HEK293T (cell line): ENCODE measurements around the gene PLEKHA5.
"Not testable (repeated sequence)": the region's sequence is repeated elsewhere in the genome, so short reads cannot be mapped to it uniquely, and the experiment has no call there.

Experiments
- CTCF ChIA-PET: fragments of 350-600 bp; formaldehyde crosslinking; extraction: SDS; loops from one replicate; lab custom pipeline; 2021; ENCODE audit warnings: antibody characterized with exemption, inconsistent platforms; lab: Yijun Ruan, JAX
- POLR2A ChIA-PET: fragments of 350-600 bp; formaldehyde crosslinking; extraction: SDS; loops from one replicate; lab custom pipeline; 2020; ENCODE audit warnings: antibody characterized with exemption, inconsistent platforms; lab: Yijun Ruan, JAX
- DNase-seq: peaks from one replicate; pipeline ENCODE4 v3.0.0; 2012; ENCODE audit warnings: mixed read lengths; ENCODE audit errors: extremely low spot score
- ARNT ChIP-seq: fragments of 450-650 bp; IDR thresholded peaks from 2 replicates; pipeline ENCODE4 v1.6.1; 2017; ENCODE audit warnings: mild to moderate bottlenecking
- BHLHE40 ChIP-seq: fragments of 450-650 bp; IDR thresholded peaks from 2 replicates; pipeline ENCODE4 v1.6.1; 2016; ENCODE audit warnings: mild to moderate bottlenecking, moderate library complexity, borderline replicate concordance
- CTBP1 ChIP-seq: fragments of 450-650 bp; IDR thresholded peaks from 2 replicates; pipeline ENCODE4 v1.6.1; 2016; ENCODE audit warnings: borderline replicate concordance
- ELF4 ChIP-seq: fragments of 450-650 bp; IDR thresholded peaks from 2 replicates; pipeline ENCODE4 v1.6.1; 2017; ENCODE audit warnings: antibody characterized with exemption
- FOXA1 ChIP-seq: fragments of 450-650 bp; IDR thresholded peaks from 2 replicates; pipeline ENCODE4 v1.6.1; 2016; ENCODE audit warnings: mild to moderate bottlenecking
- FOXK2 ChIP-seq: fragments of 450-650 bp; IDR thresholded peaks from 2 replicates; pipeline ENCODE4 v1.6.1; 2016; ENCODE audit warnings: mild to moderate bottlenecking
- FOXM1 ChIP-seq: fragments of 450-650 bp; IDR thresholded peaks from 2 replicates; pipeline ENCODE4 v1.6.1; 2017; ENCODE audit warnings: mild to moderate bottlenecking, borderline replicate concordance
- HDGF ChIP-seq: fragments of 450-650 bp; IDR thresholded peaks from 2 replicates; pipeline ENCODE4 v1.6.1; 2017; ENCODE audit warnings: antibody characterized with exemption, borderline replicate concordance
- L3MBTL2 ChIP-seq: fragments of 450-650 bp; conservative IDR thresholded peaks from 2 replicates; pipeline ENCODE4 v1.6.1; 2016; ENCODE audit warnings: mild to moderate bottlenecking
- LEF1 ChIP-seq: fragments of 450-650 bp; IDR thresholded peaks from 2 replicates; pipeline ENCODE4 v1.6.1; 2017; ENCODE audit warnings: mild to moderate bottlenecking, borderline replicate concordance
- NFRKB ChIP-seq: fragments of 450-650 bp; IDR thresholded peaks from 2 replicates; pipeline ENCODE4 v1.6.1; 2016; ENCODE audit warnings: mild to moderate bottlenecking, moderate library complexity
- PKNOX1 ChIP-seq: fragments of 450-650 bp; IDR thresholded peaks from 2 replicates; pipeline ENCODE4 v1.6.1; 2016
- SP1 ChIP-seq: fragments of 450-650 bp; IDR thresholded peaks from 2 replicates; pipeline ENCODE4 v1.6.1; 2017
- SUZ12 ChIP-seq: fragments of 450-650 bp; IDR thresholded peaks from 2 replicates; pipeline ENCODE4 v1.6.1; 2016; ENCODE audit warnings: mild to moderate bottlenecking
- TARDBP ChIP-seq: fragments of 450-650 bp; IDR thresholded peaks from 2 replicates; pipeline ENCODE4 v1.6.1; 2016
- ZNF384 ChIP-seq: fragments of 450-650 bp; IDR thresholded peaks from 2 replicates; pipeline ENCODE4 v1.6.1; 2016

Gene PLEKHA5

GRCh38 chr12:19129486-19130223 is at the start of gene PLEKHA5:
Gene PLEKHA5, plus strand, starts transcription at chr12:19129733. Its CDS starts 67 bp downstream, at chr12:19129800.
- CTCF ChIA-PET, result no interaction called here

GRCh38 chr12:19080918-19081317 is 48.6 kb upstream of the PLEKHA5 start:
- ChIA-PET CTCF (no interaction called here), POLR2A (no interaction called here)
- TF ChIP-seq SP1 (no peak), SUZ12 (no peak), BHLHE40 (no peak), FOXM1 (no peak), ZNF384 (no peak), CTBP1 (no peak)
- no peak for DNase-seq

More at GRCh38 chr12:19129486-19130223, at the start of gene PLEKHA5:
- no peak for TF ChIP-seq FOXM1
- TF ChIP-seq NFRKB, result no peak
- TF ChIP-seq L3MBTL2, result no peak
- no peak for TF ChIP-seq SUZ12
- no peak for TF ChIP-seq CTBP1
- TF ChIP-seq FOXA1, result no peak
- TF ChIP-seq HDGF, result no peak
- no peak for TF ChIP-seq PKNOX1
- no peak for TF ChIP-seq LEF1
- no peak for TF ChIP-seq ELF4
- no peak for TF ChIP-seq TARDBP
- no peak for TF ChIP-seq ARNT
- TF ChIP-seq FOXK2, result no peak
- TF ChIP-seq BHLHE40, result no peak
- TF ChIP-seq ZNF384, result no peak
- no peak for TF ChIP-seq SP1
- POLR2A ChIA-PET, result interaction anchor here (1.6 kb wide), 1 partner anchor 9 kb away, joined by 8 read pairs; no protein-coding TSS in a partner anchor
- peak; percentile 74 for DNase-seq

GRCh38 chr12:19082365-19082911 is 47.1 kb upstream of the PLEKHA5 start:
- POLR2A ChIA-PET, result no interaction called here
- no peak for DNase-seq
- no peak for TF ChIP-seq BHLHE40
- no peak for TF ChIP-seq NFRKB
- TF ChIP-seq TARDBP, result no peak
- no peak for TF ChIP-seq FOXK2
- no peak for TF ChIP-seq ZNF384
- TF ChIP-seq SP1, result no peak
- TF ChIP-seq FOXM1, result no peak
- no peak for TF ChIP-seq ELF4
- no peak for TF ChIP-seq L3MBTL2
- no peak for TF ChIP-seq FOXA1
- no peak for TF ChIP-seq ARNT
- CTCF ChIA-PET, result no interaction called here

GRCh38 chr12:19084547-19084946 is 45.0 kb upstream of the PLEKHA5 start:
- TF ChIP-seq NFRKB, result no peak
- no peak for TF ChIP-seq PKNOX1
- TF ChIP-seq ELF4, result no peak
- TF ChIP-seq SP1, result no peak
- no peak for TF ChIP-seq FOXK2
- no peak for TF ChIP-seq HDGF
- TF ChIP-seq CTBP1, result no peak
- no peak for TF ChIP-seq FOXM1
- no peak for TF ChIP-seq SUZ12
- no peak for TF ChIP-seq FOXA1
- no peak for TF ChIP-seq BHLHE40
- TF ChIP-seq ZNF384, result no peak
- no peak for TF ChIP-seq TARDBP
- TF ChIP-seq L3MBTL2, result no peak
- TF ChIP-seq ARNT, result no peak
- no peak for TF ChIP-seq LEF1
- ChIA-PET POLR2A (no interaction called here), CTCF (no interaction called here)
- no peak for DNase-seq

- ChIA-PET POLR2A (no interaction called here), CTCF (no interaction called here)
- no peak for TF ChIP-seq L3MBTL2
- no peak for TF ChIP-seq ARNT
- no peak for DNase-seq
These were observed 44.4 kb upstream of the PLEKHA5 start for GRCh38 chr12:19085090-19085489.

- CTCF ChIA-PET, result no interaction called here
- DNase-seq, result no peak
- TF ChIP-seq TARDBP (no peak), L3MBTL2 (no peak), ARNT (no peak), NFRKB (no peak), CTBP1 (no peak), SUZ12 (no peak), HDGF (no peak), FOXA1 (no peak), FOXM1 (no peak), ELF4 (no peak), SP1 (no peak), BHLHE40 (no peak), LEF1 (no peak), PKNOX1 (no peak), ZNF384 (no peak), FOXK2 (no peak)
- POLR2A ChIA-PET, result no interaction called here
These were observed 40.9 kb upstream of the PLEKHA5 start for GRCh38 chr12:19088606-19089005.

- POLR2A ChIA-PET, CTCF ChIA-PET, DNase-seq: not testable (repeated sequence)
These were observed 37.1 kb upstream of the PLEKHA5 start for GRCh38 chr12:19092482-19092881.
